Measurements from ENCODE around the gene NGFR.

NGFR gene

DNA sequence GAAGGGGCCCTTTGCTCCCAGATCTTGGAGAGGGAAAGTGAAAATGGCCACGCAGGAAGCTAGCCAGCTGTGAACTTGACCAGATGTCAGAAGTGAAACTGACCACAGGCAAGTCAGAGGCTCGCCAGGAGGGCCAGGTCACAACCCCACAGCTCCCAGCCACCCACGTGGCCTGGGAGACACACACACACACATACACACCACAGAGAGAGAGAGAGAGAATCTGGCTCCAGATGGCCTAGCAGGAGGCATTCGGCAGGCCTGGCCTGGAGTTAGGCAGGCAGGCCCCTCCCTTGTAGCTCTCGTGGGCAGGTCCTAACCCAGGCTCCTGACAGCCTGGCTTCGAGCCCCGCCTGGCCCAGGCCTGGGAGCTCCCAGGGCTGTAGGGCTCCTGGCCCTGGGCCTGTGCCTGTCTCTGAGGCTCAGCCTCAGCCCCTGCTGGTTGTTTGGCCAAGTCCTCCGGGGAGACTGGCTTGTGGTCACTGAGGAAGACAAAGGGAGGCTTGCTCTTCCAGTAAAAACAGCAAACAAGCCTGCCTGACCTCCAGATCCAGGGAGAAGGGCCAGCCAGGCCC is 20.2 kb downstream of the NGFR start:
- peaks cover 13% of the 10 kb centered on the region for H3K4me1 ChIP-seq (ENCODE audit: control insufficient read depth, insufficient read depth, low read length)
- no peak overlapping the region for H3K27ac ChIP-seq (ENCODE audit: low read length)
- WGBS (ENCODE audit: insufficient coverage, insufficient read length) = no CpG with 5 or more reads among the region's 8 CpGs
- DNase-seq (ENCODE audit: low read depth, low spot score) = no peak
- no peaks in the 10 kb centered on the region for H3K36me3 ChIP-seq (ENCODE audit: control insufficient read depth, insufficient read depth, low read length)
- H3K9me3 ChIP-seq (ENCODE audit: control insufficient read depth, insufficient read depth, low read length) = no peaks in the 10 kb centered on the region
- no peak overlapping the region for H3K4me3 ChIP-seq (ENCODE audit: low read length)
- H3K27me3 ChIP-seq (ENCODE audit: control insufficient read depth, insufficient read depth, low read length) = no peaks in the 10 kb centered on the region

- H3K4me1 ChIP-seq (ENCODE audit: control insufficient read depth, insufficient read depth, low read length) = peaks cover 12% of the 10 kb centered on the region
- no peaks in the 10 kb centered on the region for H3K9me3 ChIP-seq (ENCODE audit: control insufficient read depth, insufficient read depth, low read length)
- DNase-seq (ENCODE audit: low read depth, low spot score) = no peak
- no CpG with 5 or more reads among the region's 5 CpGs for WGBS (ENCODE audit: insufficient coverage, insufficient read length)
- H3K27me3 ChIP-seq (ENCODE audit: control insufficient read depth, insufficient read depth, low read length) = no peaks in the 10 kb centered on the region
- no peak overlapping the region for H3K27ac ChIP-seq (ENCODE audit: low read length)
- no peaks in the 10 kb centered on the region for H3K36me3 ChIP-seq (ENCODE audit: control insufficient read depth, insufficient read depth, low read length)
- H3K4me3 ChIP-seq (ENCODE audit: low read length) = no peak overlapping the region
Measured at GRCh38 chr17:49516180-49516579, 21.1 kb downstream of the NGFR start.

- Histone ChIP-seq H3K4me1 (ENCODE audit: control insufficient read depth, insufficient read depth, low read length) (peaks cover 9% of the 10 kb centered on the region), H3K9me3 (ENCODE audit: control insufficient read depth, insufficient read depth, low read length) (no peaks in the 10 kb centered on the region), H3K27me3 (ENCODE audit: control insufficient read depth, insufficient read depth, low read length) (no peaks in the 10 kb centered on the region), H3K27ac (ENCODE audit: low read length) (no peak overlapping the region), H3K4me3 (ENCODE audit: low read length) (no peak overlapping the region), H3K36me3 (ENCODE audit: control insufficient read depth, insufficient read depth, low read length) (no peaks in the 10 kb centered on the region)
- no CpG with 5 or more reads among the region's 6 CpGs for WGBS (ENCODE audit: insufficient coverage, insufficient read length)
- DNase-seq (ENCODE audit: low read depth, low spot score) = no peak
Measured at GRCh38 chr17:49518346-49519078, 23.4 kb downstream of the NGFR start.

- no CpG with 5 or more reads among the region's 7 CpGs for WGBS (ENCODE audit: insufficient coverage, insufficient read length)
- H3K27ac ChIP-seq (ENCODE audit: low read length) = no peak overlapping the region
- H3K27me3 ChIP-seq (ENCODE audit: control insufficient read depth, insufficient read depth, low read length) = no peaks in the 10 kb centered on the region
- DNase-seq (ENCODE audit: low read depth, low spot score) = no peak
- peaks cover 8% of the 10 kb centered on the region for H3K4me1 ChIP-seq (ENCODE audit: control insufficient read depth, insufficient read depth, low read length)
- no peak overlapping the region for H3K4me3 ChIP-seq (ENCODE audit: low read length)
- H3K36me3 ChIP-seq (ENCODE audit: control insufficient read depth, insufficient read depth, low read length) = no peaks in the 10 kb centered on the region
- H3K9me3 ChIP-seq (ENCODE audit: control insufficient read depth, insufficient read depth, low read length) = no peaks in the 10 kb centered on the region
Measured at GRCh38 chr17:49519781-49520180, 24.7 kb downstream of the NGFR start.

GRCh38 chr17:49520386-49521087 is 25.4 kb downstream of the NGFR start:
- Histone ChIP-seq H3K9me3 (ENCODE audit: control insufficient read depth, insufficient read depth, low read length) (no peaks in the 10 kb centered on the region), H3K27me3 (ENCODE audit: control insufficient read depth, insufficient read depth, low read length) (no peaks in the 10 kb centered on the region), H3K4me1 (ENCODE audit: control insufficient read depth, insufficient read depth, low read length) (peaks cover 4% of the 10 kb centered on the region), H3K36me3 (ENCODE audit: control insufficient read depth, insufficient read depth, low read length) (no peaks in the 10 kb centered on the region), H3K4me3 (ENCODE audit: low read length) (no peak overlapping the region), H3K27ac (ENCODE audit: low read length) (no peak overlapping the region)
- DNase-seq (ENCODE audit: low read depth, low spot score) = no peak
- no CpG with 5 or more reads among the region's 10 CpGs for WGBS (ENCODE audit: insufficient coverage, insufficient read length)

GRCh38 chr17:49521088-49521450 is 26.0 kb downstream of the NGFR start:
- no peak for DNase-seq (ENCODE audit: low read depth, low spot score)
- WGBS (ENCODE audit: insufficient coverage, insufficient read length) = no CpG with 5 or more reads among the region's 8 CpGs
- H3K27ac ChIP-seq (ENCODE audit: low read length) = no peak overlapping the region
- H3K27me3 ChIP-seq (ENCODE audit: control insufficient read depth, insufficient read depth, low read length) = no peaks in the 10 kb centered on the region
- H3K4me3 ChIP-seq (ENCODE audit: low read length) = no peak overlapping the region
- H3K9me3 ChIP-seq (ENCODE audit: control insufficient read depth, insufficient read depth, low read length) = no peaks in the 10 kb centered on the region
- H3K4me1 ChIP-seq (ENCODE audit: control insufficient read depth, insufficient read depth, low read length) = 0 out of 2 replicates have a peak, but pooled peaks cover 3% of the 10 kb centered on the region
- no peaks in the 10 kb centered on the region for H3K36me3 ChIP-seq (ENCODE audit: control insufficient read depth, insufficient read depth, low read length)

GRCh38 chr17:49521471-49522356 is 26.6 kb downstream of the NGFR start:
- Histone ChIP-seq H3K9me3 (ENCODE audit: control insufficient read depth, insufficient read depth, low read length) (no peaks in the 10 kb centered on the region), H3K36me3 (ENCODE audit: control insufficient read depth, insufficient read depth, low read length) (no peaks in the 10 kb centered on the region), H3K27me3 (ENCODE audit: control insufficient read depth, insufficient read depth, low read length) (no peaks in the 10 kb centered on the region), H3K4me3 (ENCODE audit: low read length) (no peak overlapping the region), H3K4me1 (ENCODE audit: control insufficient read depth, insufficient read depth, low read length) (0 out of 2 replicates have a peak, but pooled peaks cover 3% of the 10 kb centered on the region), H3K27ac (ENCODE audit: low read length) (no peak overlapping the region)
- no CpG with 5 or more reads among the region's 15 CpGs for WGBS (ENCODE audit: insufficient coverage, insufficient read length)
- no peak for DNase-seq (ENCODE audit: low read depth, low spot score)

- Histone ChIP-seq H3K4me1 (ENCODE audit: control insufficient read depth, insufficient read depth, low read length) (0 out of 2 replicates have a peak, but pooled peaks cover 3% of the 10 kb centered on the region), H3K36me3 (ENCODE audit: control insufficient read depth, insufficient read depth, low read length) (no peaks in the 10 kb centered on the region), H3K27ac (ENCODE audit: low read length) (no peak overlapping the region), H3K4me3 (ENCODE audit: low read length) (no peak overlapping the region), H3K27me3 (ENCODE audit: control insufficient read depth, insufficient read depth, low read length) (no peaks in the 10 kb centered on the region), H3K9me3 (ENCODE audit: control insufficient read depth, insufficient read depth, low read length) (no peaks in the 10 kb centered on the region)
- DNase-seq (ENCODE audit: low read depth, low spot score) = no peak
- no CpG with 5 or more reads among the region's 6 CpGs for WGBS (ENCODE audit: insufficient coverage, insufficient read length)
Measured at GRCh38 chr17:49522357-49522890, 27.3 kb downstream of the NGFR start.

DNA sequence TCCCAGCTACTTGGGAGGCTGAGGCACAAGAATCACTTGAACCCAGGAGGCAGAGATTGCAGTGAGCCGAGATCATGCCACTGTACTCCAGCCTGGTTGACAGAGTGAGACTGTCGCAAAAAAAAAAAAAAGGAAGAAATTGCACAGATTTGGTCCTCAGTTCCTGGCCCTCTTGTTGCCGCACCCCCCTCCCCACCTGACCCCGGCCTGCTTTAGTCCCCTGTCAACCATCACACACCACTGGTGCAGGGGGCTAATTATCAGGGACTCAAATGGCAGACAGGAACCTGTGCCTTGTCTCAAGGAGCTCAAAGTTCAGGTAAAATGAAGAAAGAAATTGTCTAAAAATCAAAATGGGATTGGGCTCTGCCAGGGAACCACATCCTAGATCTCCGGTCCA is 28.1 kb downstream of the NGFR start:
- no peak for DNase-seq (ENCODE audit: low read depth, low spot score)
- no CpG with 5 or more reads among the region's 5 CpGs for WGBS (ENCODE audit: insufficient coverage, insufficient read length)
- 0 out of 2 replicates have a peak, but pooled peaks cover 3% of the 10 kb centered on the region for H3K4me1 ChIP-seq (ENCODE audit: control insufficient read depth, insufficient read depth, low read length)
- H3K9me3 ChIP-seq (ENCODE audit: control insufficient read depth, insufficient read depth, low read length) = no peaks in the 10 kb centered on the region
- no peak overlapping the region for H3K4me3 ChIP-seq (ENCODE audit: low read length)
- H3K27me3 ChIP-seq (ENCODE audit: control insufficient read depth, insufficient read depth, low read length) = no peaks in the 10 kb centered on the region
- no peak overlapping the region for H3K27ac ChIP-seq (ENCODE audit: low read length)
- H3K36me3 ChIP-seq (ENCODE audit: control insufficient read depth, insufficient read depth, low read length) = no peaks in the 10 kb centered on the region
